ENCODE results near the gene POLD3.

The POLD3 gene

DNA sequence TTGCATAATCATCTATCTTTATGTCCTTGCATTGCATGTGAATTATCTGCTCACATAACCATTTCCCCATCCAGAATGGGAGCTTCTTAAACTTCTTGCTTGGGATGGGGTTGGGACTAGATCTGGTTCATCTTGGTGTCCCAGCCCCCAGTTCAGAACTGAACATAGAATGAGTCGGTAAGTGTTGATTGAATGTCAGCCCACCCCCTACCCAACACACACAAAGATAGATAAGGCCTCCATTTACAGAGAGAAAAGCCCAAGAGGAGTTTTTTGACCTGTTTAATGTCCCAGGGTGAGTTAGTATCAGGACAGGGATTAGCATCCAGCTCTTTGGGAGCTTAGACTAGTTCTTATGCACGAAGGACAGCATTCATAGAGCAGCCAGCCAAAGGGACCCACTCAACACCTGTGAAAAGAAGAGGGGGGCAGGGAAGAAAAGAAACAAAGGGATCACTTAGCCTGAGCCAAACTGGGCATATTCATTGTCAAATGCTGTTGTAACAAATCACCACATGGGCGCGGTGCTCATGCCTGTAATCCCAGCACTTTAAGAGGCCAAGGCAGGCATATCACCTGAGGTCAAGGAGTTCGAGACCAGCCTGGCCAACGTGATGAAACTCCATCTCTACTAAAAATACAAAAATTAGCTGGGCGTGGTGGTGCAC, 81.4 kb downstream of the POLD3 start:
- no peak for DNase-seq (ENCODE audit: low spot score)

DNA sequence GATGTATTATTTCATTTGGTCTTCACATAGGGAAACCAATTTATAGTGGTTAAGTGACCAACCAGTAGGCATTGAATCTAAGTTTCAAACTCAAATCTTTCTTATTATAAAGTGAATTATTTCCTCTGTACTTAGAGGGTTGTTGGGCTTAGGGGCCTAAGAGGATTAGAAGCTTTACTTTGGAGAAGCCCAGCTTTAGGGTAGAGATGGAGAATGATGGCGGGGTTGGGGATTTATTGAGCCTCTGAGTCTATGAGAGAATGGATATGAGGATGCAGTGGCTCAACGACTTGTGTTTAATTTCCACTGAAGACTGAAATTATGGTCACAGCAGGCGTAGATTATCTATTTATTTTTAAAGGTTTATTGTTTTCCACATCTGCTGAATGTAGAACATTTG, 83.4 kb downstream of the POLD3 start:
- no peak for DNase-seq (ENCODE audit: low spot score)

DNA sequence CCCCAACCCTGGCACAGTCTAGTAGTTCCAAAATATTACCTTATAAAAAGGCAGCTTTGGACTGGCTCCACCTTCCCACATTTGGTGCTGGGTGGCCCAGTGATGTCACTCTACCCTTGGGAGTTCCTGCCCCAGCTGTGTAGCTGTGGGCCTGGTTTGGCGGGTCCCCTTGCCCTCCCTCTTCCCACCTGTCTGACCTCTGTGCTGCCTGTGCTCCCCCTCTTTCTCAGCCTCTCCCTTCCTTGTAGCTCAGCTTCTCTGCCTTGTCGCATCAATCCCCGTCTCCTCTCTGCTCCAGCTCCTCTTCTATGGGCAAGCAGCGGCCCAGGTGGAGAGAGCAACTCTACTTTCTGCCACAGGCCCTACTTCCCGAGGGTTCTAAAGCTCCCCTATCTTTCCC, 84.2 kb downstream of the POLD3 start:
- DNase-seq (ENCODE audit: low spot score): no peak

- no peak for DNase-seq (ENCODE audit: low spot score)
Observed at GRCh38 chr11:74677131-74677530, 84.7 kb downstream of the POLD3 start.

- DNase-seq (ENCODE audit: low spot score): no peak
Observed at GRCh38 chr11:74678041-74678440, 85.7 kb downstream of the POLD3 start.

GRCh38 chr11:74678591-74679512, 86.5 kb downstream of the POLD3 start:
- no peak for DNase-seq (ENCODE audit: low spot score)

- no peak for DNase-seq (ENCODE audit: low spot score)
Observed at GRCh38 chr11:74679513-74679865, 87.1 kb downstream of the POLD3 start.

DNA sequence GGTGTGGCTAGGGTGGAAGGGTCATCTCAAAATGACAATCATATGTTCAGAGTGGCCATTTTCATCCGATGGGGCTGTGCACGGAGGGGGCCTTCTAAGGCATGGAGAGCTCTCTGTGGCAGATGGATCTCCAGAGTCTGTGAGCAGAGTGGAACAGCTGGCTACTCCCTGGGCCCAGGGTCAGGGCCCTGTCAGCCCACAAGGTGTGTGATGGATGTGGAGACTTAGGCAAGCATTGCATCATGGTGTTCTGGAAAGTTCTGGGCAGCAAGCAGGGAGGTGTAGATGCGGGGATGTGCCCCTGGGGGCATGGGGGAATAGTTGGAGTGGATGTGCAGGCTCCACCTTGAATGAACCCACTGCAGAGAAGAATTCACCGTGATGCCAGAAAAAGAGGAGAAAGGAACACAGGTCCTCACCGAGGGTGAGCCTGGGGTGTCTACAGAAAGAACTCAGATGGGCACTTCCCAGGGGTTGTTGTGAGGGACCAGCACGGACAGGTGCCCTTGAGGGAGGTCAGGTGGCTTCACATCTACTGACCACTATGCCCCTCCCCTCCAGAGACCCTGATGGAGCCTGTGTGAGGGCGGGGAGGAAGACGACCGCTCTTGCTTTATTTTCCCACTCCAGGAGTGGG, 87.8 kb downstream of the POLD3 start:
- no peak for DNase-seq (ENCODE audit: low spot score)

- DNase-seq (ENCODE audit: low spot score): no peak
Observed at GRCh38 chr11:74680703-74681531, 88.5 kb downstream of the POLD3 start.

GRCh38 chr11:74681686-74682651, 89.6 kb downstream of the POLD3 start:
- DNase-seq (ENCODE audit: low spot score): no peak

DNA sequence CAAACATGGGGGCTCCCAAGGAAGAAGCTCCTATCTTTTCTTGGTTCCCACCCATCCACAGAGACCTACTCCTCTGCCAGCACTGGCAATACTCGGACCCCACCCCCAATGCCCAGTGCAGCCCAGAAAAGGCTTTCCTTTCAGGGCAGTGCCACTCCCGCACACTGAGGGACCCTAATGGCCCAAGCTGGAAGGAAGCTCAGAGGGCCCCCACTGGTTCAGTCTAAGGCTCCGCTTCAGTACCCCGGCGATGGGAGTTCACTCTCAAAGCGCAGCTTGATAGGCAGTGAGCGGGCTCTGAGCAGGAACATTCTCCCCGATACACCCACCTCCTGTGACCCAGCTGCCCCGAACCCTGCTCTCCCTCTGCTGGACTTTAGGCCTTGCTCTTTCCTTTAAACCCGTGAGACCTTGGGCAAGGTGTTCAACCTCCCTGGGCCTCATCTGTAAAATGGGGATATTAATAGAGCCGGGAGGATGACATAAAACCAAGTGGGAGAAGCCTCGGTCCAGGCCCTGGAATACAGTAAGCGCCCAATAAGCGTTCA, 90.4 kb downstream of the POLD3 start:
- DNase-seq (ENCODE audit: low spot score): no peak

GRCh38 chr11:74683279-74683871, 91.0 kb downstream of the POLD3 start:
- peak; percentile 52 for DNase-seq (ENCODE audit: low spot score)

GRCh38 chr11:74683941-74684481, 91.6 kb downstream of the POLD3 start:
- peak; percentile 55 for DNase-seq (ENCODE audit: low spot score)

GRCh38 chr11:74684661-74685060, 92.3 kb downstream of the POLD3 start:
- no peak for DNase-seq (ENCODE audit: low spot score)

DNA sequence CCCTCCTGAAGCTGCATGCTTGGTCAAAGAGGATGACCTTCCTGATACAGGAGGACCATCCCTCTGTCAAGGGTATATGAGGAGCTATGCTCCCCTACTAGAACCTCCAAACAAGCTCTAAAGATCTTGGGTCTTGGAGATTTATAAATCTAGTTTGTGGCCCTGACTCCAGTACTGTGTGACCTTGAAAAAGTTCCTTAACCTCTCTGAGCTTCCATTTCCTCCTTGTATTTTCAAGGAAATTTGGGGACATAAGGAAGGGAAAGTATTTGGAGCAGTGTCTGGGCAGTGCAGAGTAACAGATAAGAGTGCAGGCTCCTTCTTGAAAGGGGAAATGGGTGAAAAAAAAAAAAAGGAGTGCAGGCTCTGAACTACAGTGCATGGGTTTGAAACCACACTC, 93.0 kb downstream of the POLD3 start:
- DNase-seq (ENCODE audit: low spot score): no peak

DNA sequence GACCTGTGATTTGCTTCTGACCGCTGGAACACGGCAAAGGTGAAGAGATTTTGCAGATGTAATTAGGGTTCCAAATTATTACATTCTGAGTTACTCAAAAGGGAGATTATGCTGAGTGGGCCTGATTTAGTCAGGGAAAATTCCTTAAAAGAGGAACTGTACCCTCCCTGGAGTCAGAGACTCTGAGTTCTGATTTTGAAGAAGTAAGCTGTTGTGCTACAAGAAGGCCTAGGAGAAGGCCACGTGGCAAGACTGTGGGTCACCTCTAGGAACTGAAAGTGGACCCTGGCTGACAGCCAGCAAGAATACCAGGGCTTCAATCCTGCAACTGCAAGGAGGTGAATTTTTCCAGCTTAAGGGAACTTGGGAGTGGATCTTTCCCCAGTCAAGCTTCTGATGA, 93.5 kb downstream of the POLD3 start:
- DNase-seq (ENCODE audit: low spot score): no peak

DNA sequence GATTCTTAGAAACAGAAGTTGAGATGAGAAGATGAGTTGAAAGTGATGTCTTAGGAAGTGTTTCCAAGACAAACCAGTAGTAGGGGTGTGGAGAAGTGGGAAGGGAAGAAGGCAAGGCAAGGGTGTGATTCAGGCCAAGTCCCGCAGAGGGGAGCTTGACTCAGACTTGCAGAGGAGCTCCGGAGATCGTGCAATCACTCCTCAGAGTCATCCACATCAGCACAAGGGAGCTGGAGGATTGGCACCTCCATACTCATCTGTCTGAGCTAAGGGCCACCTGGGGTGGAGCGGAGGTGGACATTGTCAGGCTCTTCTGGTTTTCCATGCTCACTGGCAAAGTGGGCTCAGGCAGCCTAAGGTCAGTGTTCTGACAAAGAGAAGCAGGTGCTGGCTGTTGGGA, 94.4 kb downstream of the POLD3 start:
- no peak for DNase-seq (ENCODE audit: low spot score)

- no peak for DNase-seq (ENCODE audit: low spot score)
Observed at GRCh38 chr11:74687237-74688023, 95.0 kb downstream of the POLD3 start.

DNA sequence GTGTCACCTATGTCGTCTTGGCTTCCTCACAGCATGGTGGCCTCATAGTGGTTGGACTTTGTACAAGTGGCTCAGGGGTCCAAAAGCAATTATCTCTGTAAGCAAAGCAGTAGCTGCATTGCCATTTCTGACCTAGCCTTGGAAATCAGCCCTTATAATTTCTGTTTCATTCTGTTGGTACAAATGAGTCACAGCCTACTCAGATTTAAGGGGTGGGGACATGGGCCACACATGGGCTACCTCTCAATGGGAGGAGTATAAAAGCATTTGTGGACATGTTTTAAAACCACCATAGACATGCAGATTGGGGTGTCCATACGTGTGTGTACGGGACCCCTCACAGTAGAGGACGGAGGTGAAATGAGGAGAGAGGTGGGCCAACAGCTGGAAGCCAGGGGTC, 97.3 kb downstream of the POLD3 start:
- DNase-seq (ENCODE audit: low spot score): peak; percentile 62

Data from AG08396 (cell line).